ENCODE data around the gene CACNA2D4. TPM values are rescaled to one million over a fixed set of nuclear protein-coding genes. Genes with fewer than 3 reads are reported as not detected.

Gene CACNA2D4
- total and polyA plus RNA-seq, 2 donors from 2014 or later = 2.5 to 7.3 TPM

- intact Hi-C loops (cut with DNase I) = no loop called here
- Histone ChIP-seq H3K9me3 (ENCODE audit: control insufficient read depth in 2 of 3, insufficient read depth in 1 of 3, low read length in 3 of 3) (no peaks in the 10 kb centered on the region), H3K4me3 (ENCODE audit: low read length in 3 of 3) (no peak overlapping the region), H3K36me3 (ENCODE audit: control insufficient read depth in 2 of 3, insufficient read depth in 3 of 3, low read length in 3 of 3) (no peaks in the 10 kb centered on the region), H3K4me1 (ENCODE audit: control insufficient read depth in 2 of 3, insufficient read depth in 2 of 3, low read depth in 1 of 3, low read length in 3 of 3) (peaks cover 0 to 3% (median 0%) of the 10 kb centered on the region in 3 donors), H3K27ac (ENCODE audit: low read depth in 2 of 2, low read length in 2 of 2) (no peak overlapping the region), H3K9ac (ENCODE audit: low read length in 3 of 3) (no peak overlapping the region), H3K27me3 (ENCODE audit: control insufficient read depth, insufficient read depth, low read length) (no peaks in the 10 kb centered on the region)
- DNase-seq (peak in 1 of 5 donors; percentile 20), FAIRE-seq (no peak)
- TF ChIP-seq, protein P1, sequence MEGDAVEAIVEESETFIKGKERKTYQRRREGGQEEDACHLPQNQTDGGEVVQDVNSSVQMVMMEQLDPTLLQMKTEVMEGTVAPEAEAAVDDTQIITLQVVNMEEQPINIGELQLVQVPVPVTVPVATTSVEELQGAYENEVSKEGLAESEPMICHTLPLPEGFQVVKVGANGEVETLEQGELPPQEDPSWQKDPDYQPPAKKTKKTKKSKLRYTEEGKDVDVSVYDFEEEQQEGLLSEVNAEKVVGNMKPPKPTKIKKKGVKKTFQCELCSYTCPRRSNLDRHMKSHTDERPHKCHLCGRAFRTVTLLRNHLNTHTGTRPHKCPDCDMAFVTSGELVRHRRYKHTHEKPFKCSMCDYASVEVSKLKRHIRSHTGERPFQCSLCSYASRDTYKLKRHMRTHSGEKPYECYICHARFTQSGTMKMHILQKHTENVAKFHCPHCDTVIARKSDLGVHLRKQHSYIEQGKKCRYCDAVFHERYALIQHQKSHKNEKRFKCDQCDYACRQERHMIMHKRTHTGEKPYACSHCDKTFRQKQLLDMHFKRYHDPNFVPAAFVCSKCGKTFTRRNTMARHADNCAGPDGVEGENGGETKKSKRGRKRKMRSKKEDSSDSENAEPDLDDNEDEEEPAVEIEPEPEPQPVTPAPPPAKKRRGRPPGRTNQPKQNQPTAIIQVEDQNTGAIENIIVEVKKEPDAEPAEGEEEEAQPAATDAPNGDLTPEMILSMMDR (IDR thresholded peaks at IDR 0.05; ENCODE audit: borderline replicate concordance, extremely low read depth, insufficient read depth) = no peak
Measured at GRCh38 chr12:1830401-1830845, 88.0 kb downstream of the CACNA2D4 start.

- no peak overlapping the region for H3K9ac ChIP-seq (ENCODE audit: low read length in 3 of 3)
- H3K4me3 ChIP-seq (ENCODE audit: low read length in 3 of 3) = no peak overlapping the region
- no peaks in the 10 kb centered on the region for H3K36me3 ChIP-seq (ENCODE audit: control insufficient read depth in 2 of 3, insufficient read depth in 3 of 3, low read length in 3 of 3)
- intact Hi-C loops (cut with DNase I) = no loop called here
- peaks cover 0 to 3% (median 0%) of the 10 kb centered on the region in 3 donors for H3K4me1 ChIP-seq (ENCODE audit: control insufficient read depth in 2 of 3, insufficient read depth in 2 of 3, low read depth in 1 of 3, low read length in 3 of 3)
- DNase-seq (peak in 1 of 5 donors; percentile 56), FAIRE-seq (no peak)
- H3K27ac ChIP-seq (ENCODE audit: low read depth in 2 of 2, low read length in 2 of 2) = no peak overlapping the region
- TF ChIP-seq, protein P1 (IDR thresholded peaks at IDR 0.05; ENCODE audit: borderline replicate concordance, extremely low read depth, insufficient read depth) = no peak
- H3K27me3 ChIP-seq (ENCODE audit: control insufficient read depth, insufficient read depth, low read length) = no peaks in the 10 kb centered on the region
- no peaks in the 10 kb centered on the region for H3K9me3 ChIP-seq (ENCODE audit: control insufficient read depth in 2 of 3, insufficient read depth in 1 of 3, low read length in 3 of 3)
Measured at GRCh38 chr12:1829306-1829900, 89.0 kb downstream of the CACNA2D4 start.

- Histone ChIP-seq H3K9ac (ENCODE audit: low read length in 3 of 3) (no peak overlapping the region), H3K27me3 (ENCODE audit: control insufficient read depth, insufficient read depth, low read length) (no peaks in the 10 kb centered on the region), H3K9me3 (ENCODE audit: control insufficient read depth in 2 of 3, insufficient read depth in 1 of 3, low read length in 3 of 3) (no peaks in the 10 kb centered on the region), H3K4me3 (ENCODE audit: low read length in 3 of 3) (no peak overlapping the region), H3K4me1 (ENCODE audit: control insufficient read depth in 2 of 3, insufficient read depth in 2 of 3, low read depth in 1 of 3, low read length in 3 of 3) (peaks cover 0 to 3% (median 0%) of the 10 kb centered on the region in 3 donors), H3K36me3 (ENCODE audit: control insufficient read depth in 2 of 3, insufficient read depth in 3 of 3, low read length in 3 of 3) (no peaks in the 10 kb centered on the region), H3K27ac (ENCODE audit: low read depth in 2 of 2, low read length in 2 of 2) (no peak overlapping the region)
- DNase-seq = peak in 4 of 5 donors; percentile 38 to 53 (median 46)
- FAIRE-seq = no peak
- TF ChIP-seq, protein P1 (IDR thresholded peaks at IDR 0.05; ENCODE audit: borderline replicate concordance, extremely low read depth, insufficient read depth) = no peak
- intact Hi-C loops (cut with DNase I) = no loop called here
Measured at GRCh38 chr12:1828856-1829255, 89.6 kb downstream of the CACNA2D4 start.
